ENCODE measurements around the gene TNRC6B. TPM values are rescaled to one million over a fixed set of nuclear protein-coding genes. Genes with fewer than 3 reads are reported as not detected.
"Not testable (repeated sequence)": the region's sequence is repeated elsewhere in the genome, so short reads cannot be mapped to it uniquely, and the experiment has no call there.

Gene TNRC6B
- total RNA-seq, 2 donors from 2014 or later, result 128 to 140 TPM

GRCh38 chr22:40176921-40177737 lies 596 bp upstream of the TNRC6B start:
- Mint-ChIP-seq H3K27me3 (no peaks in the 10 kb centered on the region), H3K36me3 (ENCODE audit: low read depth) (peaks cover 4% of the 10 kb centered on the region), H3K4me1 (peaks cover 46% of the 10 kb centered on the region), H3K27ac (peak overlapping the region; percentile 94), H3K4me3 (peak overlapping the region; percentile 94)
- no peaks in the 10 kb centered on the region for H3K9me3 ChIP-seq (ENCODE audit: control insufficient read depth, low read length, poor library complexity, severe bottlenecking)
- ATAC-seq (peak; percentile 69), DNase-seq (peak; percentile 31 to 56 (median 38))

- H3K36me3 Mint-ChIP-seq (ENCODE audit: low read depth), result peaks cover 4% of the 10 kb centered on the region
- ATAC-seq (peak; percentile 37), DNase-seq (peak in 2 of 3 donors; percentile 14 to 15)
- no peaks in the 10 kb centered on the region for H3K27me3 Mint-ChIP-seq
- H3K27ac Mint-ChIP-seq, result peak overlapping the region; percentile 94
- H3K4me1 Mint-ChIP-seq, result peaks cover 52% of the 10 kb centered on the region
- H3K9me3 ChIP-seq (ENCODE audit: control insufficient read depth, low read length, poor library complexity, severe bottlenecking), result no peaks in the 10 kb centered on the region
- peak overlapping the region; percentile 94 for H3K4me3 Mint-ChIP-seq
Observed at GRCh38 chr22:40178417-40179409, 988 bp downstream of the TNRC6B start.

- H3K4me1 Mint-ChIP-seq, result peaks cover 57% of the 10 kb centered on the region
- peak overlapping the region; percentile 94 for H3K27ac Mint-ChIP-seq
- DNase-seq (no peak), ATAC-seq (no peak)
- no peaks in the 10 kb centered on the region for H3K9me3 ChIP-seq (ENCODE audit: control insufficient read depth, low read length, poor library complexity, severe bottlenecking)
- peak overlapping the region; percentile 94 for H3K4me3 Mint-ChIP-seq
- H3K36me3 Mint-ChIP-seq (ENCODE audit: low read depth), result peaks cover 4% of the 10 kb centered on the region
- no peaks in the 10 kb centered on the region for H3K27me3 Mint-ChIP-seq
Observed at GRCh38 chr22:40179526-40179925, 1.8 kb downstream of the TNRC6B start.

- no peaks in the 10 kb centered on the region for H3K9me3 ChIP-seq (ENCODE audit: control insufficient read depth, low read length, poor library complexity, severe bottlenecking)
- peak overlapping the region; percentile 94 for H3K4me3 Mint-ChIP-seq
- no peaks in the 10 kb centered on the region for H3K27me3 Mint-ChIP-seq
- H3K36me3 Mint-ChIP-seq (ENCODE audit: low read depth), result peaks cover 4% of the 10 kb centered on the region
- ATAC-seq (no peak), DNase-seq (no peak)
- H3K27ac Mint-ChIP-seq, result peak overlapping the region; percentile 94
- peaks cover 61% of the 10 kb centered on the region for H3K4me1 Mint-ChIP-seq
Observed at GRCh38 chr22:40180403-40180802, 2.7 kb downstream of the TNRC6B start.

GRCh38 chr22:40181323-40181722 lies 3.6 kb downstream of the TNRC6B start:
- peak overlapping the region; percentile 94 for H3K27ac Mint-ChIP-seq
- H3K9me3 ChIP-seq (ENCODE audit: control insufficient read depth, low read length, poor library complexity, severe bottlenecking), result no peaks in the 10 kb centered on the region
- ATAC-seq, result no peak
- DNase-seq, result no peak
- peaks cover 7% of the 10 kb centered on the region for H3K36me3 Mint-ChIP-seq (ENCODE audit: low read depth)
- no peak overlapping the region for H3K4me3 Mint-ChIP-seq
- H3K27me3 Mint-ChIP-seq, result no peaks in the 10 kb centered on the region
- peaks cover 65% of the 10 kb centered on the region for H3K4me1 Mint-ChIP-seq

GRCh38 chr22:40182231-40182835 lies 4.6 kb downstream of the TNRC6B start:
- H3K9me3 ChIP-seq (ENCODE audit: control insufficient read depth, low read length, poor library complexity, severe bottlenecking), result no peaks in the 10 kb centered on the region
- H3K4me3 Mint-ChIP-seq, result peak overlapping the region; percentile 78
- ATAC-seq (no peak), DNase-seq (no peak)
- H3K27me3 Mint-ChIP-seq, result no peaks in the 10 kb centered on the region
- H3K36me3 Mint-ChIP-seq (ENCODE audit: low read depth), result peaks cover 7% of the 10 kb centered on the region
- peak overlapping the region; percentile 91 for H3K27ac Mint-ChIP-seq
- peaks cover 55% of the 10 kb centered on the region for H3K4me1 Mint-ChIP-seq

- no peaks in the 10 kb centered on the region for H3K9me3 ChIP-seq (ENCODE audit: control insufficient read depth, low read length, poor library complexity, severe bottlenecking)
- Mint-ChIP-seq H3K4me1 (peaks cover 52% of the 10 kb centered on the region), H3K36me3 (ENCODE audit: low read depth) (peaks cover 4% of the 10 kb centered on the region), H3K4me3 (peak overlapping the region; percentile 78), H3K27ac (peak overlapping the region; percentile 91), H3K27me3 (no peaks in the 10 kb centered on the region)
- DNase-seq (no peak), ATAC-seq (peak; percentile 62)
Observed at GRCh38 chr22:40183029-40183581, 5.4 kb downstream of the TNRC6B start.

GRCh38 chr22:40183603-40184002 lies 5.9 kb downstream of the TNRC6B start:
- H3K27me3 Mint-ChIP-seq; ATAC-seq; H3K9me3 ChIP-seq (ENCODE audit: control insufficient read depth, low read length, poor library complexity, severe bottlenecking); DNase-seq; H3K36me3 Mint-ChIP-seq (ENCODE audit: low read depth): not testable (repeated sequence)
- peak overlapping the region; percentile 91 for H3K27ac Mint-ChIP-seq
- H3K4me3 Mint-ChIP-seq, result peak overlapping the region; percentile 78
- peaks cover 50% of the 10 kb centered on the region for H3K4me1 Mint-ChIP-seq

- H3K27me3 Mint-ChIP-seq, result no peaks in the 10 kb centered on the region
- H3K36me3 Mint-ChIP-seq (ENCODE audit: low read depth), result peaks cover 9% of the 10 kb centered on the region
- H3K4me1 Mint-ChIP-seq, result peaks cover 50% of the 10 kb centered on the region
- no peak for DNase-seq
- H3K27ac Mint-ChIP-seq, result no peak overlapping the region
- no peak overlapping the region for H3K4me3 Mint-ChIP-seq
- ATAC-seq, result no peak
- no peaks in the 10 kb centered on the region for H3K9me3 ChIP-seq (ENCODE audit: control insufficient read depth, low read length, poor library complexity, severe bottlenecking)
Observed at GRCh38 chr22:40187389-40187788, 9.7 kb downstream of the TNRC6B start.

GRCh38 chr22:40189997-40190396 lies 12.3 kb downstream of the TNRC6B start:
- ATAC-seq (no peak), DNase-seq (no peak)
- peaks cover 51% of the 10 kb centered on the region for H3K4me1 Mint-ChIP-seq
- no peak overlapping the region for H3K4me3 Mint-ChIP-seq
- H3K9me3 ChIP-seq (ENCODE audit: control insufficient read depth, low read length, poor library complexity, severe bottlenecking), result no peaks in the 10 kb centered on the region
- peaks cover 12% of the 10 kb centered on the region for H3K36me3 Mint-ChIP-seq (ENCODE audit: low read depth)
- peak overlapping the region; percentile 69 for H3K27ac Mint-ChIP-seq
- no peaks in the 10 kb centered on the region for H3K27me3 Mint-ChIP-seq

- Mint-ChIP-seq H3K4me1 (peaks cover 47% of the 10 kb centered on the region), H3K27ac (peak overlapping the region; percentile 69), H3K4me3 (no peak overlapping the region), H3K27me3 (no peaks in the 10 kb centered on the region), H3K36me3 (ENCODE audit: low read depth) (peaks cover 12% of the 10 kb centered on the region)
- no peak for DNase-seq
- ATAC-seq, result no peak
- H3K9me3 ChIP-seq (ENCODE audit: control insufficient read depth, low read length, poor library complexity, severe bottlenecking), result no peaks in the 10 kb centered on the region
Observed at GRCh38 chr22:40190501-40190900, 12.8 kb downstream of the TNRC6B start.

GRCh38 chr22:40193429-40194421 lies 16.0 kb downstream of the TNRC6B start:
- Mint-ChIP-seq H3K4me3 (peak overlapping the region; percentile 25), H3K36me3 (ENCODE audit: low read depth) (peaks cover 9% of the 10 kb centered on the region), H3K27ac (peak overlapping the region; percentile 90), H3K4me1 (peaks cover 57% of the 10 kb centered on the region), H3K27me3 (no peaks in the 10 kb centered on the region)
- peak; percentile 50 for ATAC-seq
- H3K9me3 ChIP-seq (ENCODE audit: control insufficient read depth, low read length, poor library complexity, severe bottlenecking), result no peaks in the 10 kb centered on the region
- no peak for DNase-seq
